Right lobe of liver (tissue), 4 donors: ENCODE results near the gene SRR.

Source experiments
- POLR2A ChIP-seq: fragments of 450-650 bp; IDR thresholded peaks from one replicate; pipeline ENCODE4 v1.6.1; 2017; ENCODE audit warnings: antibody characterized with exemption, mild to moderate bottlenecking
- TF ChIP-seq, protein P1 (sequence below), 4 donors: fragments of 200-600 bp in 3 of 4; fragments of 450-650 bp in 1 of 4; IDR thresholded peaks; one replicate each; pipeline versions ENCODE4 v1.5.1 to v1.8.0; 2016 to 2022; ENCODE audit warnings: antibody characterized with exemption in 4 of 4, mild to moderate bottlenecking in 2 of 4
- donor health status: DM: no; HTN: no; CAD: no.
- donor health status: DM: no; HTN: no; CAD: no.
- donor health status: DM: no; HTN: yes; CAD: no.

DNA sequence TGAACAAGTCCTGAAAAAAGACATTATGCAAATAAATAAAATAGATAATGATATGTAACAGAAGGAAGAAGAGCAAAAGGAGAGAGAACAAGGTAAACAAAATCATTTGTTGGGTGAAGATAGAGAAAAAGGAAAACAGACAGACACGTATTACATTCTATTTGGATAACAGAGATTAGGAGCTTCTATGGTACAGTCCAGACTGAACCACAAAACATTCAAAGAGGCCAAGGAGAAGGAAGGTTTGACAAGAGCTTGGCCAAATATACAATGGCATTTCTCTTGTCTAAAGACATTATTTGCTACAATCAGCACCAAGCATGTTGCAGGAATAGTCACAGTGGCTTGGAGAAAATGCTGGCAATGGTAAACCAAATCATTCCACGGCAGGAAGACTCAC is 29.3 kb upstream of the SRR start:
- TF ChIP-seq, protein P1, sequence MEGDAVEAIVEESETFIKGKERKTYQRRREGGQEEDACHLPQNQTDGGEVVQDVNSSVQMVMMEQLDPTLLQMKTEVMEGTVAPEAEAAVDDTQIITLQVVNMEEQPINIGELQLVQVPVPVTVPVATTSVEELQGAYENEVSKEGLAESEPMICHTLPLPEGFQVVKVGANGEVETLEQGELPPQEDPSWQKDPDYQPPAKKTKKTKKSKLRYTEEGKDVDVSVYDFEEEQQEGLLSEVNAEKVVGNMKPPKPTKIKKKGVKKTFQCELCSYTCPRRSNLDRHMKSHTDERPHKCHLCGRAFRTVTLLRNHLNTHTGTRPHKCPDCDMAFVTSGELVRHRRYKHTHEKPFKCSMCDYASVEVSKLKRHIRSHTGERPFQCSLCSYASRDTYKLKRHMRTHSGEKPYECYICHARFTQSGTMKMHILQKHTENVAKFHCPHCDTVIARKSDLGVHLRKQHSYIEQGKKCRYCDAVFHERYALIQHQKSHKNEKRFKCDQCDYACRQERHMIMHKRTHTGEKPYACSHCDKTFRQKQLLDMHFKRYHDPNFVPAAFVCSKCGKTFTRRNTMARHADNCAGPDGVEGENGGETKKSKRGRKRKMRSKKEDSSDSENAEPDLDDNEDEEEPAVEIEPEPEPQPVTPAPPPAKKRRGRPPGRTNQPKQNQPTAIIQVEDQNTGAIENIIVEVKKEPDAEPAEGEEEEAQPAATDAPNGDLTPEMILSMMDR (IDR thresholded peaks at IDR 0.05) = no peak
- no peak for TF ChIP-seq POLR2A
